HS-27A (cell line): ENCODE data around the gene TGM1.
"Not testable (repeated sequence)": the region's sequence is repeated elsewhere in the genome, so short reads cannot be mapped to it uniquely, and the experiment has no call there.

Source experiments
- DNase-seq: peaks from one replicate; pipeline ENCODE4 v3.0.0-alpha.2; 2012; ENCODE audit warnings: low read depth, missing footprints

The TGM1 gene

DNA sequence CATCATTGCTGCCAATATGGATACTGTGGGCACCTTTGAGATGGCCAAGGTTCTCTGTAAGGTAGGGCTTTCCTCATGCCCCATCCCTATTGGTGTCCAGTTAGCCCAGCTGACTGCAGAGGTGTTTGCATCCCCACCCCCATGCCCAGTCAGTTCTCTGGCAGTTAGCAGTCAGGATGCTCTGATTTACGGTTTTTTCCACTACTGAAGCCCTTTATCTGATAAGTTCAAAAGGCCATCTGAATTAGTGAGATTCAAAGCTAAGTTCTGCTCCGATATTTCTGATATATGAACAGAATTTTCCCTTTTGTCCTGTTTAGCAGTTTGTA is 29.5 kb downstream of the TGM1 start:
- no peak for DNase-seq

- no peak for DNase-seq
These were observed 30.1 kb downstream of the TGM1 start, which contains the start of gene GMPR2 for GRCh38 chr14:24232645-24233537. Gene GMPR2, plus strand, starts transcription at chr14:24232929. Its CDS starts 325 bp downstream, at chr14:24233254.

DNA sequence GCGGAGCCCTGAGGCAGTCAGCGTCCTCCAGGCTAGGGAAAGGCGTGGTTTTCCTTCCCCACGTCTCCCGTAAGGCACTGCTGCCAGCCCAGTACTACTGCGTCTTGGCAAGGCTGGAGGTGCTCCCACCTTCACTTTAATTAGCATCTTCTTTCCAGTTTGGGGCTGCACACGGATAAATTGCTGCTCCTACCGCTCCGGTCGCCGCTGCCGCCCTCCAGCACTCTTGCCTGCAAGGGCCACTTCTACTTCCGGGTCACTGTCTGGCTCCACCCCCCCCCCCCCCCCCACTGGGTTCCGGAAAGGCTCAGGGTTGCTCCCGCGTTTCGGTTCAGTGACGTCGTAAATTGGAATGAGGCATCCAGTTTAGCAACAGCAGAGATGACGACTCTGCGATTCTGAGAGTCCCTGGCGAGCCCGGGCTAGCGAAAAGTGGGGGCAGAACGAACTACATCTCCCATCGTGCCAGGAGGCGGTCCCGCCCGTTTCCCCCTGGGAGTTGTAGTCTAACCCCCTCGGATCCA is 30.8 kb downstream of the TGM1 start, which contains the start of gene NEDD8:
Gene NEDD8, minus strand, starts transcription at position 247 of the 524 bp plus-strand sequence. Its CDS starts 100 bp downstream, at position 147.
- peak; percentile 94 for DNase-seq

DNA sequence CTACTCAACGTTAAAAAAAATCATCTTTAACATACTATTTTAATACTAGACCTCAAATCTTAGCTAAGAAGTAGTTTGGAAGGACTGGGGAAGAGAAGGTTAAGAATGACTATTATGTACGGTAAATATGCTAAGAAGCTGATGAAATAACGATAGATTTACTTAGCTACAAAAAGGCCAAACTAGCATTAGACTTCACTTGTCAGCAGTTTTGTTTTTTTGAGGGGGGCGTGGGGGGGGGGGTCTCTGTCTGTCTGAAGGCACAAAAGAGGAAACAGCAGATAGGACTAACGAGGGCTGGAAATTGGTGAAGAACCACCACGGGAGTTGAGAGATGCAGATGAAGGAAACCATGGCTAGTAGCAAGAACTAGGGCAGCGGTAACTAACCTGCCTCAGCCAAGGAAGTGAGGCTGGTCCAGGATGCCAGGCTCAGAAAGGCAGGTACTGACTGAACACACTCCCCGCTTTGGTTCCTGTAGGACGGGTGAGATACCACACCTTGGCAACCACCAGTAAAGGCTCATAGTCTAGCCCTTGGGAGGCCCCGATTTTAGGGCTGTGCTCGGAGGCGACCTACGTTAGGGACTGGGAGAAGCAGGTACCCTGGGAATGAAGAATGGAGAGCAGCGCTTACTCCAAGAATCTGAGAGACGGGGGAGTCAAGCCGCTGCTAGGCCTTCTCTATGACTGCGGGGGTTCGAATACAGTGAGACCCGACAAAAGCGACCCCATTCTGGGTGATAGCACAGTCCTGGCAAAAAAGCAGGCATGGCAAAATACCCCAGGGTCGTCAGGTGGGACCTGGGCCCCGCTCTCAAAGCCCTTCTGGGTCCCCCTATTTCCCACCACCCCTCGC is 31.5 kb downstream of the TGM1 start:
- no peak for DNase-seq

GRCh38 chr14:24228902-24229301 is 34.1 kb downstream of the TGM1 start:
- no peak for DNase-seq

DNA sequence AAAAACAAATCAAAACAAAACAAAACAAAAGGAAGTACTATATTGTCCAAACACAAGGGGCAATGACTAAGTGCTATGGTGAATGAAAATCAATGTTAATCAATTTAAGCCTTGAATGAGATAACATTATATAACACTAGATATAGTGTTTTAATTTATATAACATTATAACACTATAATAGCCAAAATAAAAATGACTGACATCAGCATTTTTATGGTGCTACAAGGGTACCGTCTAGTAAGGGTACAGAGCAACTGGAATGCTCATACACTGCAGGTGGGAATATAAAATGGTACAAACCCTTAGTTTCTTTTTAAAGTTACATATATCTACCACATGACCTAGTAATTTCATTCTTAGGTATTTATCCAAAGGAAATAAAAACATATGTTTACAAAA is 36.5 kb downstream of the TGM1 start:
- DNase-seq = no peak

DNA sequence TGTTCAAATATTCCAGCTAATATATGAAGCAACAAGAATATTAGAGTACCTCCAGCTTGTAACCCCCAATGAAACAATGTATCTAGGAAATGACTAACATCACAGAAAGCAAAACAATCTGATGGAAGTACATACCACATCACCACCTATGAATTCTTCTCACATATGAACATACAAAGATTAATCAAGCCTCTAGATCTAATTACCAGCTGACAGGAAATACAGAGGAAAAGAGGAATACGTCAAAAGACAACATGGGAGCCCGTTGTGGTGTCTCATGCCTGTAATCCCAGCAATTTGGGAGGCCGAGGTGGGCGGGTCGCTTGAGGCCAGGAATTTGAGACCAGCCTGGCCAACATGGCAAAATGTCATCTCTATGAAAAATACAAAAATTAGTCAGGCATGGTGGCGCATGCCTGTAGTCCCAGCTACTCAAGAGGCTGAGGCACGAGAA is 38.3 kb downstream of the TGM1 start:
- DNase-seq = peak; percentile 76

GRCh38 chr14:24222987-24223386 is 40.0 kb downstream of the TGM1 start:
- not testable (repeated sequence) for DNase-seq

DNA sequence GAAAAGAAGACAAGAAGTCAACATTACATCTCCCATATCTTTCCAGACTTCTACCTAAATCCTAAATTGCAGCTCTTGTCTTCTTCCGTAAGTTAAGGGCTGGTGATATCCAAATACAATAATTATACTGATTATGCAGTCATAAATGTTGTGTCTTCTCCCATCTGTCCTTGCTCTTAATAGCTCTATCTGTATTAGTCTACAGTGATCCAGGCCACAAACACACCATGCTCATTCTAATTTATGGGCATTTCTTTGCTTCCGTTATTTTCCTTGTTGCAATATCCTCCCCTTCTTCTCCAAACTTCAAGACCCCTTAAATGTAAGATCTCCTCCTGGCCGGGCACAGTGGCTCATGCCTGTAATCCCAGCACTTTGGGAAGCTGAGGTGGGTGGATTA is 43.5 kb downstream of the TGM1 start:
- DNase-seq = no peak

DNA sequence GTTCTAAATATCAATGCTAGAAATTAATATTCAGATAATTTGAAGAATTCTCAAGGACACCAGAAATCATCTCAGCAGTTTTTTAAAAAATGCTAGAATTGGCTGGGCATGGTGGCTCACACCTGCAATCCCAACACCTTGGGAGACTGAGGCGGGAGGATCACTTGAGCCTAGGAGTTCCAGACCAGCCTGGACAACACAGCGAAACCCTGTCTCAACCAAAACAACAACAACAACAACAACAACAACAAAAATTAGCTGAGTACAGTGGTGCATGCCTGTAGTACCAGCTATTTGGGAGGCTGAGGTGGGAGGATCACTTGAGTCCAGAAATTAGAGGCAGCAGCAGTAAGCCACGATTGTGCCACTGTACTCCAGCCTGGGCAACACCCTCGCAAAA is 43.9 kb downstream of the TGM1 start:
- no peak for DNase-seq

DNA sequence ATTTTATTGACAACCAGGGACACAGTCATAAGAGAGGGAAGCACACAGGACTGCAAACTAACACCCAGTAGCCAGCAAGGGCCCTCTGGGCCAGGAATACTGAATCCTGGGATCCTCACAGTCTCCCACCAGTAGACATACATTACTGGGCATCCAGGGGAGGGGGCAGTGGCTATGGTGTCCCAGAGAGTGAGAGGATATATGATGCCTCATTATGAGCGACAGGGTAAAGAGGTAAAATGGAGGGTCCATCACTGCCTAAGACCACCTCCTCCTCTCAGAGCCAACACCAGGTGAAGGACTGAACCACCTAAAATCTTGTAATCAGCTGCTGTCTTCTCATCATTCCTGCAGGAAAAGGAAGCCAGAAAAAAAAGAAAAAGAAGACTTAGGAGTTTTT is 46.1 kb downstream of the TGM1 start:
- not testable (repeated sequence) for DNase-seq

- no peak for DNase-seq
These were observed 46.7 kb downstream of the TGM1 start for GRCh38 chr14:24216345-24216699.

DNA sequence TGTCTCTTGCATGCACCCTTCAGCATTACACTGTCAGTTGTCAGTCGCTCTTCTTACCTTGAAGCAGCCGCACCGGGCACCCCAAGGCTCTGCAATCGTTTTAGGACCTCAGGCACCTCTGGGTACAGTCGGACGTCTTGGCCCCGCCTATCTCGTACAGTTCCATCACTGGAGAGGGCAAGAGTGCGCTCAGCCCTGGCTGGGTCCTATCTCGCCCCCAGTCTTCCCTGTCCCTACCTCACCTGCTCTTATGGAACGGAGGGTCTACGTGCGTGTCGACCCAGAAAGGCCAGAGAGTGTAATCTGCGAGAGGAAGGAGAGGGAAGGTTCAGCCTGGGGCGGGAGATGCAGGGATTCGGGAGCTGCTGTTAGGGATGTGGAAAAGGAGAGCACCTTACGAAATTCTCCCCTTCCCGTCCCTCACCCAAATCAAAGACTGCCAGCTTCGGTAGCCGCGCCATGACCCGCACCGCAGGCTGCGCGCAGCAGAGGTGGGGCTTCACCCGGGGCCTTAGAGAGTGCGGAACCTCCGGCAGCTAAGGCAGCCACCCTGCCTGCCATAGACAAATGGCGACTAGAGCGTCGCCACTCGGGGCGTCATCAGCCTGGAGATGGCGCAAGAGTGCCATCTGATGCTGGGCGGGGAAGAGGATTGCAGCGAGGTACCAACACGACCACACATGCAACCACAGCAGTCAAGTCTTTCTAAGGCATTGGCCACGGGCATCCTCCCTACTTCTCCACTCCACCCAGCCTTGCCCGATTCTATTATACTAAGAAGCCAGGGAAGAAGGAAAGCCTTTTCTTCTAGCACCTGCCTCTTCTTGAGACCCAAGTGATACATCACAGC is 47.3 kb downstream of the TGM1 start, which contains the start of gene MDP1:
Gene MDP1, minus strand, starts transcription at position 572 of the 850 bp plus-strand sequence. Its CDS starts 111 bp downstream, at position 461.
- peak; percentile 75 for DNase-seq

DNA sequence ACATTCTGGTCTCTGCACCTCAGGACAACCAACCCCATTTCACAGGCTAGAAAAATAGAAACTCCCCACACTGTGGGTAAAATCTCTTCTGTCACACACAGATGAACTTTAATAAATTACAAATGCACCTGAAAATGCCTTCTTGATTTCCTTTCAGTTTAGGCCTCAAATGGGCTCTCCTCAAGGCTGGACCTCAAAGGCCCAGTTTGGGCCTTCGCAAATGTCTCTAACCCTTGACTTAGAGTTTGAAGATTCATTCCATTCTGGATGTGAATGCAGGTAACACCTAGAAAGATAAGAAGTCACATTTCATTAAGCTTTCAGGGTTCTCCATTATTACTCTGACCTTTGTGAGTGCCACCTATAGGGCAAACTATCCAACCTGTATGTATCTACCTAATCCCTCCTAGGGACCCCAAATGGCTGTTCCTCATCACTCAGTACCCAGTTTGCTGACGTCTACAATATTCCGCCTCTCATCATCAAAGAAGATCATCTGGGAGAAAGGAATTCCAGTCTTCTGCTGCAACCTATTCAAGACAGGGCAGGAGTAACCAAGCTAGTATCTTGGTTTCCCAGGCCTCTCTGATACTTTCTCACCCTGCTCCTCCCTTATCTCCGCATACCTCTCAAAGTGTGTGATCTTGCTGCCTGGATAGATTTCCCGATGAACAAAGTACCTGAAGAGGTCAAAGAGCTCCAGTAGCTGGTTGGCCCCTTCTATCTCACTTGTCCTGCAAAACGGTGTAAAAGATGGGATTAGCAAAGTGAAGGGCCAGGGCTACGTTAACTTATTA is 48.9 kb downstream of the TGM1 start:
- DNase-seq = no peak

GRCh38 chr14:24212924-24213865 is 49.8 kb downstream of the TGM1 start, which contains the start of gene CHMP4A:
Gene CHMP4A, minus strand, starts transcription at chr14:24213488. Its CDS starts 49 bp downstream, at chr14:24213439.
- peak; percentile 96 for DNase-seq

GRCh38 chr14:24211311-24211710 is 51.7 kb downstream of the TGM1 start:
- DNase-seq = no peak

GRCh38 chr14:24207625-24208024 is 55.4 kb downstream of the TGM1 start:
- no peak for DNase-seq

DNA sequence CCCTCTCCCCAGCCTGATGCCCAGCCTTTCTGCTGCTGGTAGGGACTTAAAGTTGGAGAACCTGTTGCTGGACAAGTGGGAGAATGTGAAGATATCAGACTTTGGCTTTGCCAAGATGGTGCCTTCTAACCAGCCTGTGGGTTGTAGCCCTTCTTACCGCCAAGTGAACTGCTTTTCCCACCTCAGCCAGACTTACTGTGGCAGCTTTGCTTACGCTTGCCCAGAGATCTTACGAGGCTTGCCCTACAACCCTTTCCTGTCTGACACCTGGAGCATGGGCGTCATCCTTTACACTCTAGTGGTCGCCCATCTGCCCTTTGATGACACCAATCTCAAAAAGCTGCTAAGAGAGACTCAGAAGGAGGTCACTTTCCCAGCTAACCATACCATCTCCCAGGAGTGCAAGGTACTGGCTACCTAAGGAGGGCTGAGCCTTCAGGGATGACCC is 55.8 kb downstream of the TGM1 start:
- no peak for DNase-seq
